ENCODE results near the gene ARFGAP2. TPM values are rescaled to one million over a fixed set of nuclear protein-coding genes. Genes with fewer than 3 reads are reported as not detected.

The ARFGAP2 gene
- total RNA-seq, 1 donor from 2014 or later = 105 TPM

GRCh38 chr11:47161890-47162289 is 14.8 kb downstream of the ARFGAP2 start:
- H3K9me3 Mint-ChIP-seq = no peaks in the 10 kb centered on the region
- no peaks in the 10 kb centered on the region for H3K27me3 Mint-ChIP-seq (ENCODE audit: low read depth)
- no peak for DNase-seq (ENCODE audit: low spot score in 2 of 2, unreplicated experiment in 2 of 2)
- TF ChIP-seq CTCF (IDR thresholded peaks at IDR 0.05; ENCODE audit: unreplicated experiment) = no peak
- H3K4me3 Mint-ChIP-seq = no peak overlapping the region
- no peaks in the 10 kb centered on the region for H3K4me1 Mint-ChIP-seq
- H3K27ac Mint-ChIP-seq = no peak overlapping the region
- H3K36me3 Mint-ChIP-seq = no peaks in the 10 kb centered on the region

- Mint-ChIP-seq H3K4me3 (no peak overlapping the region), H3K27ac (no peak overlapping the region), H3K4me1 (peaks cover 5% of the 10 kb centered on the region), H3K9me3 (no peaks in the 10 kb centered on the region), H3K27me3 (ENCODE audit: low read depth) (no peaks in the 10 kb centered on the region), H3K36me3 (no peaks in the 10 kb centered on the region)
- DNase-seq (ENCODE audit: low spot score in 2 of 2, unreplicated experiment in 2 of 2) = peak in 1 of 2 experiments; percentile 70
- peak; percentile 52 for TF ChIP-seq CTCF (IDR thresholded peaks at IDR 0.05; ENCODE audit: unreplicated experiment)
Measured at GRCh38 chr11:47161134-47161854, 15.4 kb downstream of the ARFGAP2 start.

- TF ChIP-seq CTCF (IDR thresholded peaks at IDR 0.05; ENCODE audit: unreplicated experiment) = no peak
- Mint-ChIP-seq H3K9me3 (no peaks in the 10 kb centered on the region), H3K4me3 (no peak overlapping the region), H3K27me3 (ENCODE audit: low read depth) (no peaks in the 10 kb centered on the region), H3K36me3 (no peaks in the 10 kb centered on the region), H3K4me1 (peaks cover 5% of the 10 kb centered on the region), H3K27ac (no peak overlapping the region)
- DNase-seq (ENCODE audit: low spot score in 2 of 2, unreplicated experiment in 2 of 2) = no peak
Measured at GRCh38 chr11:47160753-47161133, 15.9 kb downstream of the ARFGAP2 start.

- Mint-ChIP-seq H3K4me1 (peaks cover 6% of the 10 kb centered on the region), H3K9me3 (no peaks in the 10 kb centered on the region), H3K27me3 (ENCODE audit: low read depth) (no peaks in the 10 kb centered on the region), H3K36me3 (no peaks in the 10 kb centered on the region), H3K4me3 (no peak overlapping the region), H3K27ac (no peak overlapping the region)
- no peak for DNase-seq (ENCODE audit: low spot score in 2 of 2, unreplicated experiment in 2 of 2)
- no peak for TF ChIP-seq CTCF (IDR thresholded peaks at IDR 0.05; ENCODE audit: unreplicated experiment)
Measured at GRCh38 chr11:47158242-47158641, 18.4 kb downstream of the ARFGAP2 start.

- Mint-ChIP-seq H3K27me3 (ENCODE audit: low read depth) (no peaks in the 10 kb centered on the region), H3K36me3 (no peaks in the 10 kb centered on the region), H3K4me3 (no peak overlapping the region), H3K4me1 (peaks cover 10% of the 10 kb centered on the region), H3K9me3 (no peaks in the 10 kb centered on the region), H3K27ac (no peak overlapping the region)
- TF ChIP-seq CTCF (IDR thresholded peaks at IDR 0.05; ENCODE audit: unreplicated experiment) = no peak
- no peak for DNase-seq (ENCODE audit: low spot score in 2 of 2, unreplicated experiment in 2 of 2)
Measured at GRCh38 chr11:47157805-47158204, 18.9 kb downstream of the ARFGAP2 start.
